ENCODE measurements around the gene MACC1. TPM values are rescaled to one million over a fixed set of nuclear protein-coding genes. Genes with fewer than 3 reads are reported as not detected.
"Not testable (repeated sequence)": the region's sequence is repeated elsewhere in the genome, so short reads cannot be mapped to it uniquely, and the experiment has no call there.

The MACC1 gene
- total RNA-seq, 1 donor: 6.7 TPM

DNA sequence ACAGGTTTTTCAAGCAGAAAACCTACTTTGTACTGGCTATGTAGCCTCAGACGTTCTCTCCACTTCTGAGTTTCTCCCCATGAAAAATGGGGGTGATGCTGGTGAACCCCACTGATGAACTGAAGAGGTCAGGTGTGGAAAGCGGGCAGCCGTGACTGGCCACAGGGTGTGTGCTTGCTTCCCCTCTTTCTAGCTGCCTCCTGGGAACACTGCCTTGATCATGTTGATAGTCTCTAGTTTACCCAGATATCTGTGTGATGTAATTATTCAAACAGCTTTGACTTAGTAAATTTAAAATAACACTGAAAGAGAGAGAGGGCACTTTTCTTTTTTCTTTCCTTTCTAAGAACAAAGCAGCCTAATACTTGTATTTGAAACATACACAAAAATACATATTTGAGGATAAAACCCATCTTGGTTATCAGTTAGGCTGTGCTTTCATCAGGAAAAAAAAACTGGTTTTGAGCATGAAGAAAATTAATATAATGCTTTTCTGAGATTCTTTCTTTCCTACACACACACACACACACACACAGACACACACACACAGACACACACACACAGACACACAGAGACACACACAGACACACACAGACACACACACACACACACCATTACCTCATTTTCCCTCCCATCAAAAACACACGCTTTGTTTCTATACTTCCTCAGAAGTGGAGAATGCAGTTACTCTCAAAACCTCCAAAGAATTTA, 76.7 kb downstream of the MACC1 start:
- no peak for DNase-seq (ENCODE audit: low read depth in 2 of 3, low spot score in 2 of 3)

DNA sequence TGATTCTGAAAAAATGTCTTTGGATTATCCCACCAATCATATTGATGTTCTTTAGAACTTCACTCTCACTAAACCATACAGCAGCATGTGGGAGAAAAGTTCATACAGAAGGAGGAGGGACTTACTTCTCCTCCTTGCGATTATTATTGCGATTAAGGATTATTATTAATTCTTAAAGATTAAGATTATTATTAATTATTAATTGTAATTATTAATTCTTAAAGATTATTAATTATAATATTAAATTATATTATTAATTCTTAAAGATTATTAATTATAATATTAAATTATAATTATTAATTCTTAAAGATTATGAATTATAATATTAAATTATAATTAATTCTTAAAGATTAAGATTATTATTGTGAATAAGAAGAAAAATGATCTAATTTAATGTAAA, 80.5 kb downstream of the MACC1 start:
- no peak for DNase-seq (ENCODE audit: low read depth in 2 of 3, low spot score in 2 of 3)

DNA sequence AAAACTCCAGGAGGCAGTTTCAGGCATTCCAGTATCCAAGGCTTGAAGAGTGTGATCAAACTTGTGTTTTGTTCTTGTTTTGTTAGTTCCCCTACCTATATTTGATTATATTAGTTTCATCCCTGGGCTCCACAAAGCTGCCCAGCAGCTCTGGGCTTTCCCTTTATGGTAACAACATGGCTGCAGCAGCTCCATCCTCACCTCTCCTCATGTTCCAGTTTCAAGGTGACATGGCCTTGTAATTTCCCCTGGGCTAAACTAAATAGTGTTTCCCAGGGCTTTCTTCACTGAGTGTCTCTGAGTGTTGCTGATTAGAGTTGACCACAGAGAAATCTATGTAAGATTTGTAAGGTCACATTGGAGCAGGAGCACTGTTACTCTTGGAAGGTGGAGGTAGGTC, 83.4 kb downstream of the MACC1 start:
- DNase-seq (ENCODE audit: low read depth in 2 of 3, low spot score in 2 of 3): no peak

DNA sequence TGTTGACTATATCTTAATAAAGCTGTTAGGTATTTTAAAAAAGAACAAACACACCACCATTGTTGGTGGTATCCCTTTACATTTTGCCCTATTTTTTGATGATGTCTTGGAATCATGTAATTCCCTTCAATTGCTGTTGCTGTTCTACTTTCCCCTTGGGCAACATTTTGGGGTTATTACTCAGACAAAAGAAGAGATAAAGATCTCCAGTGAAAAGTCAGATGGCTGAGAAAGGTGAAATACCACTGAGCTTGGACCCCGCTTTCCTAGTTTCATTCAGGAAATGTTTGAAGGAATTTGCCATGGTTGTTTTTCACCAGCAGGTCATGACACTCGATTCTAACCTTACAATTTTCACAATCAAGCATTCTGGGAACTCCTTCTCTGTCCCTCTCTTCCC, 84.6 kb downstream of the MACC1 start:
- DNase-seq (ENCODE audit: low read depth in 2 of 3, low spot score in 2 of 3): no peak

DNA sequence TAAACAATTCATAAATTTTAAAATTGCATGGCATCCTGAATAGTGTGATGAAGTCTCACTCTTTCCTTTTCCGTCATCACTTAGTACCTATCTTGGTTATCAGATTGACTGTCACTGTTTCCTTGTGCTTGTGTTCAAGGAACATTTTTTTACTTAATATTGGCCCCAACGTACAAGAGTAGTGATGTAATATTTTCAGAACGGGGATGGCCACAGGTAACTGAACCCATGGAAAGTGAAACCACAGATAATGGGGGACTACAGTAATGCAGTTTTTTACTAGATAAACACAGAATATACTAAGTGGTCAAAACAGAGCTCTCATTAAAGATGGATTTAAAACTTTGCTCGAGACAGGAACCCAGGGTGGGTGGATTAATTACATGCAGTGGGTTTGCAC, 85.4 kb downstream of the MACC1 start:
- no peak for DNase-seq (ENCODE audit: low read depth in 2 of 3, low spot score in 2 of 3)

DNA sequence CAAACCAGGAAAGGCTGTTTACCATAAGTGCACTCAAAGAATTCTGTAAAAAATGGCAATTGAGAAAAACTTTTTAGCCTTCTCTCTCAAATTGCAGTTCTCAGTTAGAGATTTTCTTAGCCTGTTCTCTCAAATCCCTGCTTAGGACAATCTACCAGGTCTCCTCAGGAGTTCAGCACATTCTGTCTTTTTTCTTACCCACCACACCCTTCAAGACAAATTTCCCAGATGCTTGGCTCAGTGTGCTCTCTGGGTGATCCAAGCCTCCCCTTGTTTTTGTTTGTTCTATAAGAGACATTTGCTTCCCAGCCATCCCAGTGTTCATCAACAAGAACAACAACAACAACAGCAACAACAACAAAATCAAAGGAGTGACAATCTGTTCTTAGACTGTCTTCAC, 87.3 kb downstream of the MACC1 start:
- no peak for DNase-seq (ENCODE audit: low read depth in 2 of 3, low spot score in 2 of 3)

DNA sequence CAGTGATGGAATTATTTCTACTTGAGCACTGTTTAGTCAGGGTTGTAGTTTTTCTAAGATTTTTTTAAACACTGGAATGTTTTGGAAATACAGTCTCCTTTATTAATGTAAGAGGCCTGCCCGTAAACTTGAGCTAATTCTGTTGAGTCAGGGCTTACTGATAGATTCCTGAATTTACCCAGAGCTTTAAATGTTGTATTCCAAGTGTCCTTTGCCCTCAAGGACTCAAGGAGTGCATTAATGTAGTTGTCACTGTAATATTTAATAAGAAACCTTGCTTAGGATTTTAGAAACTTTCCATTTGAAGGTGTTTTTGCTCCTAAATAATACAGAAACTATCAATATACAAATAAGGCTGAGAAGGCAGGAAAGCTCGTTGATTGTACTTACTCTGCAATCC, 89.2 kb downstream of the MACC1 start:
- no peak for DNase-seq (ENCODE audit: low read depth in 2 of 3, low spot score in 2 of 3)

DNA sequence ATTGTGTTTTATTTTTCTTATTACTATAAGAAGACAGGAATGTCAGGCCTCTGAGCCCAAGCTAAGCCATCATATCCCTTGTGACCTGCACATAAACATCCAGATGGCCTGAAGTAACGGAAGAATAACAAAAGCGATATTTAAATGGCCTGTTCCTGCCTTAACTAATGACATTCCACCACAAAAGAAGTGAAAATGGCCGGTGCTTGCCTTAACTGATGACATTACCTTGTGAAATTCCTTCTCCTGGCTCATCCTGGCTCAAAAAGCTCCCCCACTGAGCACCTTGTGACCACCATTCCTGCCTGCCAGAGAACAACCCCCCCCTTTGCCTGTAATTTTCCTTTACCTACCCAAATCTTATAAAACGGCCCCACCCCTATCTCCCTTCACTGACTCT, 91.1 kb downstream of the MACC1 start:
- DNase-seq (ENCODE audit: low read depth in 2 of 3, low spot score in 2 of 3): not testable (repeated sequence)

DNA sequence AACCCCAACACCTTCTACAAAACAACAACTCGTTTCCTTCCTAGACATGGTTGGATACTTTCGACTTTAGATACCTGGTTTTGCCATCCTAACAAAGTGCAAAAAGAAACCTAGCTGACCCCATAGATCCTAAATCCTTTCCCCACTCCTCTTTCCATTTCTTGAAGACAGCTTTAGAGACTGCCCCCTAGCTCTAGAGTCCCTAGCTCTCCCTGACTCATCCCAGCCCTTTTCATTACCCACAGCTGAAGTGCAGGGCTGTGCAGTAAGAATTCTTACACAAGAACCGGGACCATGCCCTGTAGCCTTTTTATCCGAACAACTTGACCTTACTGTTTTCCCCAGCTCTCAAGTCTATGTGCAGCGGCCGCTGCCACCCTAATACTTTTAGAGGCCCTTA, 93.1 kb downstream of the MACC1 start:
- DNase-seq (ENCODE audit: low read depth in 2 of 3, low spot score in 2 of 3): not testable (repeated sequence)

DNA sequence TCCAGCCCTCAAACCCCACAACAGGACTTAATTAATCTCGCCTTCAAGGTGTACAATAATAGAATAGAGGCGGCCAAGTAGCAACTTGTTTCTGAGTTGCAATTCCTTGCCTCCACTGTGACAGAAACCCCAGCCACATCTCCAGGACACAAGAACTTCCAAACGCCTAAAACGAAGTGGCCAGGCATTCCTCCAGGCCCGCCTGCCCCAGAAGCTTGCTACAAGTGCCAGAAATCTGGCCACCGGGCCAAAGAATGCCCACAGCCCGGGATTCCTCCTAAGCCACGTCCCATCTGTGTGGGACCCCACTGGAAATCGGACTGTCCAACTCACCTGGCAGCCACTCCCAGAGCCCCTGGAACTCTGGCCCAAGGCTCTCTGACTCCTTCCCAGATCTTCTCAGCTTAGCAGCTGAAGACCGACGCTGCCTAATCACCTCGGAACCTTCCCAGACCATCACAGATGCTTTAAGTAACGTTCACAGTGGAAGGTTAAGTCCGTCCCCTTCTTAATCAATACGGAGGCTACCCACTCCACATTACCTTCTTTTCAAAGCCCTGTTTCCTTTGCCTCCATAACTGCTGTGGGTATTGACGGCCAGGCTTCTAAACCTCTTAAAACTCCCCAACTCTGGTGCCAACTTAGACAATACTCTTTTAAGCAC, 94.4 kb downstream of the MACC1 start:
- not testable (repeated sequence) for DNase-seq (ENCODE audit: low read depth in 2 of 3, low spot score in 2 of 3)

DNA sequence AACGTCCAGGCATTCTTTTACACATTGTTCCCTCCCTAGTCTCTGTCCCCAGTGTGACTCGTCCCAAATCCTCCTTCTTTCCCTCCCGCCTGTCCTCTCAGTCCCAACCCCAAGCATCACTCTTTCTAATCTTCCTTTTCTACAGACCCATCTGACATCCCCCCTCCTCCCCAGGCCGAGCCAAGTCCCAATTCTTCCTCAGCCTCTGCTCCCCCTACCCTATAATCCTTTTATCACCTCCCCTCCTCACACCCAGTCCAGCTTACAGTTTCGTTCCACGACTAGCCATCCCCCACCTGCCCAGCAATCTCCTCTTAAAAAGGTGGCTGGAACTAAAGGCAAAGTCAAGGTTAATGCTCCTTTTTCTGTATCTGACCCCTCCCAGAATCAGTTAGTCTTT, 95.1 kb downstream of the MACC1 start:
- no peak for DNase-seq (ENCODE audit: low read depth in 2 of 3, low spot score in 2 of 3)

DNA sequence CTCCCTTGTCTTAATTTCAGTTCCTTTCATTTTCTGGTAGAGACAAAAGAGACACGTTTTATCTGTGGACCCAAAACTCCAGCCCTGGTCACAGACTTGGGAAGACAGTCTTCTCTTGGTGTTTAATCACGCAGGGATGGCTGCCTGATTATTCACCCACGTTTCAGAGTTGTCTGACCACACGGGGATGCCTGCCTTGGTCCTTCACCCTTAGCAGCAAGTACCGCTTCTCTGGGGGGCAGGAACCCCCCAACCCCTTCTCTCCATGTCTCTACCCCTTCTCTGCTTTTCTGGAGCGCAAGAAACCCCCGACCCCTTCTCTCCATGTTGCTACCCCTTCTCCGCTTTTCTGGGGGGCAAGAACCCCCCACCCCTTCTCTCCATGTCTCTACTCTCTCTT, 95.8 kb downstream of the MACC1 start:
- DNase-seq (ENCODE audit: low read depth in 2 of 3, low spot score in 2 of 3): no peak

DNA sequence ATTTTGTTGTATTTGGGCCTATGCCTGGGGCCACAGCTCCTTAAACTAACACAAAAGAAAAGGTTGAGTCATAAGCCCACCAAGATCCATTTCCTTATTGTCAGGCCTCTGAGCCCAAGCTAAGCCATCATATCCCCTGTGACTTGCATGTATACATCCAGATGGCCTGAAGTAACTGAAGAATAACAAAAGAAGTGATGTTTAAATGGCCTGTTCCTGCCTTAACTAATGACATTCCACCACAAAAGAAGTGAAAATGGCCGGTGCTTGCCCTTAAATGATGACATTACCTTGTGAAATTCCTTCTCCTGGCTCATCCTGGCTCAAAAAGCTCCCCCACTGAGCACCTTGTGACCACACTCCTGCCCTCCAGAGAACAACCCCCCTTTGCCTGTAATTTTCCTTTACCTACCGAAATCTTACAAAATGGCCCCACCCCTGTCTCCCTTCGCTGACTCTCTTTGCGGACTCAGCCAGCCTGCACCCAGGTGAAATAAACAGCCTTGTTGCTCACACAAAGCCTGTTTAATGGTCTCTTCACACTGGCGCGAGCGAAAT, 96.5 kb downstream of the MACC1 start:
- DNase-seq (ENCODE audit: low read depth in 2 of 3, low spot score in 2 of 3): not testable (repeated sequence)

DNA sequence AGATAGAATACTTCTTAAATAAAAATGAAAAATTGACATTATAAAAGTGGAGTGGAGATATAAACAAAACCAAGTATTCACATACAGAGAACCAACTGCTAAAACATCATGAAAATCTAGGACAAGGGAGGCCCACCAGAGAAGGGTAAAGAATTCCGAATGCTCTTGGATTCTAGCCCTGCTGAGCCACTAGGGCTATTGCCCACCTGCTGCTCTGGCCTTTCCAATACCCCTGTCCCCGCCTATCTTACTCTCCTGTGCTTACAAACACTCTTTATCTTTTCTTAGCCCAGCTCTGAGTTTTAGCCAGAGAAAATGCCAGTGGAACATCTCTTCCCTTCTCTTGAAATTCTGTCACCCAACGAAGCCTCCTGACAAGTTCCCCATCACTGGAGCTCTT, 100.3 kb downstream of the MACC1 start:
- DNase-seq (ENCODE audit: low read depth in 2 of 3, low spot score in 2 of 3): no peak

DNA sequence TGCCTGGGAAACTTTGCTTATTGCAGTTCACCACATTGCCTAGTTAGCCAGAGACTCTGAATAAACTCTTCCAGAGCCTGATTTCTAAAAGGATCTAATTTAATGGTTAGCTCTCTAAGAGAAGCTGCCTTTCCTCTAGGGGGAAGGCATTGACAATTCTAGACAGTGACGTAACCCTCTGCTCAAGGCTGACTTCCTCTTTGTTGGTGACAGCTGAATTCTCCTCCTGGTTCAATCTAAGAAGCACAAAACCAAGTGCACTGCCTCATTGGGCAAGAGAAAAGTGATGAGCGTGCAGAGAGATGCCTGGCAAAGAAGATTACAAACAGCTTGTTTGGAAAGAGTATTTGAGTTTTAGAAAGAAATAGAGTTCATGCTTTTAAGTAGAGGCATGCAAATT, 102.7 kb downstream of the MACC1 start:
- DNase-seq (ENCODE audit: low read depth in 2 of 3, low spot score in 2 of 3): peak in 2 of 3 donors; percentile 75 to 92

DNA sequence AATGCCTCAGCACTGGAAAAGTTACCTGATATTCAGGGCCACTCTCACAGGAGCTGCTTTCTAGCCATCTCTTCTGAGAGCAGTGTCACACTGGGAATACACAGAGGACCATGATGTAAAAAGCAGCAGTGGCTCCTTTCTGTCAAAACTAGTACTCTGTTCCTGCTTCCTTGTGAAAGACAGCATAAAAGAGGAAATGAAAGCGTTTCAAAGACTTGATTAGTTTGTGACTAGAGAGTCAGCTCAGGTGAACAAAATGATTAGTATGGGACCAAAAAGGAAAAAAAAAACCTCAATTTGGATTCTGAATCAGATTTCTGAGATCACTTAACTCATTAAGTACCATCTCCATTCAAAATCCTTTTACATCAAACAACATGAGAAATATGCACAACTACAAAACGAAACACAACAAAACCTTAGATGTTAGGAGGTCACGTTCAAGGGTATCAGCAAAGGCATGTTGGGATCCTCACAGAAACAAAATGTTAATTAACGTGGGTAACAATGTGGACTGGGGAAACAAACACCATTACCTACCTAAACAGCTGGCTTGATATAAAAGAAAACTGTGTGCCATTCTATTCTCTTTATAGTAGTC, 103.7 kb downstream of the MACC1 start:
- peak in 2 of 3 donors; percentile 3 to 39 for DNase-seq (ENCODE audit: low read depth in 2 of 3, low spot score in 2 of 3)

DNA sequence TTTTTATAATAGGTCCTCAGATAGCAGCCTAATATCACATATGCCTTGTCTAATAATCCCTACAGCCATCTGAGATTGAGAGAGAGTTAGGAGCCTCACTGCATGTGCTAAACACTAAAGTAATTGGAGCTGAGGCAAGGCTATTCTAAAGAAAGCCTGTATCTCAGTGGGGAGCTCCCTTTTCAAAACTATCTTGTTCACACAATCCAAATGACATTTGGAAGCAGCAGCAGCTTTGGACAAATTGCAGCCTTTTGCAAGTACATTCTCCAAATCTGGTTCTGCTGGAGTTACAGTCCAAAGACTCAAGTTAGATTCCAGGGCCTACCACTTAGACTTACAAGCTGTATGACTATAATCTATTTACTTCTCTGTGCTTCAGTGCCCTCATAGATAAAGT, 104.5 kb downstream of the MACC1 start:
- DNase-seq (ENCODE audit: low read depth in 2 of 3, low spot score in 2 of 3): no peak

DNA sequence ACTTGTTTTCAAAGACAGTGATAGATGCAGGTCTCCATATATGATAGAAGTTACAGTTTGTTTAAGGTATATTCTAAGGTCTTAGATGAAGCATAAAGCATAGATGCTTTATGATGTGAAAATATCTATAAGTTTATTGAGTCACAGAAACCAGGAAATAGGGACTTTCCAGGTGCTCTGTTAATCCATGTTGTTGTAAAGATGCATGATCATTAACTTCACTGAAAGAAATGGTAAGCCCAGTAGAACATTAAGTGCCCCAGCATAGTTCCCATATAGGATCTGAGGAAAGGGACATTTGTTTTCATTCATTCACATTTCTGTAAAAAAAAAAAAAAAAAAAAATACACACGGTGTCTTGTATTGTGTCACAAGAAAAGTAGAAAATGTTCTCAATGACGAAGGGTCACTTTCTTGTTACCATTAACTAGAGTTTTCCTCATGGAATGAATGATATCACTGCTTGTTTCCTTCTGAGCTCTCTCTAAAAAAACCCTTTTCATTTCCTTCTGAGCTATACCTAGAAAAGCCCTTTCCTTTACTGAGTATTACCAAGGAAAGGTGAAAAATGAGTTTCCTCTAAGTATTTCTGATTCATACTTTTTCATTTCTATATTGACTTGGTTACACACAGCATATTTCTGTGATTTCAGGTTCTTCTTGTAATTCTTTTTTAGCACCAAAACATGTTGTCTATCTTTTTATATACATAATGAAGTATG, 105.2 kb downstream of the MACC1 start:
- DNase-seq (ENCODE audit: low read depth in 2 of 3, low spot score in 2 of 3): no peak

DNA sequence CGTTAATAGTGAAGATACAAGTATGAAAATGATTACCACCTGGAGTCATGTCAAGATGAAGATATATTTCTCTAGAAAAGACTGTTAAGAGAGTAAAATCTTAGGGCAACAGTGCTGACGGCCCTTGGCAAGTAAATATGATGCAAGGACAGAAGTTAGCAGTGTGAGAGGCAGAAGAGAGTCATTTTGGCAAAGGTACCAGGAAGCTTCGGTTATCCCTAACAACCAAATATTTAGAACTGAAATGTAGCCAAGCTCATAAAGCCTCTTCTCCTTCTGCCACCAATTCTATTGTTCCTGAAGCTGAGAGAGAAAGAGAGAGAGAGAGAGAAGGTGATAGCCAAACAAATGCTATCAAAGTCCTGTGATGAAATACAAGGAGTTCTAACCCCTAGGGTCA, 109.6 kb downstream of the MACC1 start:
- DNase-seq (ENCODE audit: low read depth in 2 of 3, low spot score in 2 of 3): no peak

DNA sequence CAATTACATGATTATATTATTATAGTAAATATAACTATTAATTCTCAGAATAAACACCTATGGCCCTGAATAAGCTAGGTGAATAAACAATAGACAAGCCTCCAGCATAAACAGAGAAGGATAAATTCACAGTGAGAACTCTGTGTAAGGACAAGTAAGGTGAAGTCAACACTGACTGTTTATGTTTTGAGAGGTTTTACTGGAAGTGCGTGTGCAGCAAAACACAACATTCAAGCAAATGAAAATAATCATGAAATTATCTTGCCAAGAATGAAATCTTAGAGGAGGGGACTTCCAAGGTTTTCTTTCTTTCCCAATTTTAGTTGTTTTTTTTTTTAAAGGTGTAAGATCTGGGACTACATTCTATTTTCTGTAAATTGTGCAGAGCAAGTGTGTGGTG, 112.5 kb downstream of the MACC1 start:
- no peak for DNase-seq (ENCODE audit: low read depth in 2 of 3, low spot score in 2 of 3)

DNA sequence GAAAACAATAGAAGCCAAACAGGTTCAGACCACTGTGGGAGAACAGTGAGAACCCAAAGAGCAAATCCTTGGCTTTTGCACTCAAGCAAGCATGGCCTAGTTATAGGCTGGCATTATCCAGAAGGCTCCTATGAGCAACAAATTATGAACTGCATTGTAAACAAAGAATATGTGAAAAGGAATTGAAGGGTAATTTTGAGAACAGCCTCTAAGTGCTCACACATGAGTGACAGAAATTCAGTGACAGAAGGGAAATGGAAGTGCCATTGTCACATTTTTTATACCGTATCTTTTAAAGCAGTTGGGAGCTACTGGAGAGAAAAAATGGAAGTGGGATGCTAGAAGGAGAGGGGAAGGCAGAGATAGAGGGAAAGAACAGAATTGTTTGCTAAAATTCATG, 114.2 kb downstream of the MACC1 start:
- no peak for DNase-seq (ENCODE audit: low read depth in 2 of 3, low spot score in 2 of 3)

Data from hematopoietic multipotent progenitor cell (in vitro differentiated cells).